Measurements from ENCODE around the gene PLAAT3.
A peak's percentile ranks its signal among the peaks of the same experiment; 100 is the strongest.
"Not testable (repeated sequence)": the region's sequence is repeated elsewhere in the genome, so short reads cannot be mapped to it uniquely, and the experiment has no call there.

Gene PLAAT3

GRCh38 chr11:63564784-63565350, 49.4 kb downstream of the PLAAT3 start:
- DNase-seq = no peak

GRCh38 chr11:63564056-63564774, 50.0 kb downstream of the PLAAT3 start:
- DNase-seq = no peak

- no peak for DNase-seq
These were observed 50.8 kb downstream of the PLAAT3 start, which contains the start of gene PLAAT2 for GRCh38 chr11:63563201-63564055. PLAAT2 (minus strand) TSS chr11:63563379; CDS start chr11:63563324, 55 bp downstream.

- no peak for DNase-seq
These were observed 53.6 kb downstream of the PLAAT3 start for GRCh38 chr11:63560506-63561180.

GRCh38 chr11:63558459-63559157, 55.6 kb downstream of the PLAAT3 start:
- no peak for DNase-seq

- DNase-seq = no peak
These were observed 56.7 kb downstream of the PLAAT3 start for GRCh38 chr11:63557570-63557969.

- no peak for DNase-seq
These were observed 57.7 kb downstream of the PLAAT3 start for GRCh38 chr11:63556404-63557013.

- DNase-seq = no peak
These were observed 59.4 kb downstream of the PLAAT3 start for GRCh38 chr11:63554877-63555223.

- peak; percentile 41 for DNase-seq
These were observed 60.5 kb downstream of the PLAAT3 start for GRCh38 chr11:63553759-63554158.

- DNase-seq = no peak
These were observed 61.3 kb downstream of the PLAAT3 start for GRCh38 chr11:63552921-63553320.

GRCh38 chr11:63551889-63552266, 62.4 kb downstream of the PLAAT3 start:
- no peak for DNase-seq

- DNase-seq = no peak
These were observed 62.9 kb downstream of the PLAAT3 start for GRCh38 chr11:63551091-63551888.

GRCh38 chr11:63550156-63550700, 64.0 kb downstream of the PLAAT3 start:
- not testable (repeated sequence) for DNase-seq

GRCh38 chr11:63549411-63549810, 64.8 kb downstream of the PLAAT3 start:
- DNase-seq = no peak

- no peak for DNase-seq
These were observed 66.1 kb downstream of the PLAAT3 start for GRCh38 chr11:63548178-63548577.

GRCh38 chr11:63547061-63547460, 67.2 kb downstream of the PLAAT3 start:
- no peak for DNase-seq

GRCh38 chr11:63543711-63544110, 70.5 kb downstream of the PLAAT3 start:
- DNase-seq = no peak

GRCh38 chr11:63542506-63542905, 71.7 kb downstream of the PLAAT3 start:
- DNase-seq = not testable (repeated sequence)

- DNase-seq = no peak
These were observed 76.7 kb downstream of the PLAAT3 start for GRCh38 chr11:63537293-63538101.
